HG03159 (cell line): ENCODE data around the gene BPIFB3.

Experiments used
- ATAC-seq: cut with Tn5 transposase; IDR thresholded peaks from one replicate; pipeline ENCODE4 v1.9.1; 2021; ENCODE audit warnings: mild to moderate bottlenecking, moderate library complexity; ENCODE audit not compliant: unreplicated experiment

BPIFB3 gene

GRCh38 chr20:33015700-33016580, 37.8 kb upstream of the BPIFB3 start:
- no peak for ATAC-seq

DNA sequence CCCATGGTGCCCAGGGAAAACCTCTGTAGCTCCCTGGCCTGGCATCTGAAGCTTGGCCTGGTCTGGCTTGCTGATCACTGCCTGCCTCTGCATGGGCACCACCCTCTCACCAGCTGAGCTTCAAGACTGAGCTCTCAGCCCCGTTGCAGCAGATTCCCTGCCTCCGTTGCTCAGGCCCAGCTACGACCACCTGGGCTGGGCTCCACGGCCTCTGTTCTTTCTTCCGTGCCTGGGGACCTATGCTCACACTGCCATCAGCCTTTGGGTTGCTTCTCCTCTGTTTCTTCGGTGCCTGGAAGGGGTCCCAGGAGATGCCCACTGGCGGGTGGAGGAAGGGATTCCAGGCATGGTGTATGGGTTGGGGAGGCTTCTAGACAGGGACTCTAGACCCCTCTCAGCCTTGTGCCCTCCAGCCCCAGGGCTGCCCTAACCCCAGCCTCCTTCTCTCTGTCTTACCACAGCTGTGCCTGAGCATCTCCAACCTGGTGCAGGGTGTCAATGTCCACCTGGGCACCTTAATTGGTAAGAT, 37.1 kb upstream of the BPIFB3 start:
- no peak for ATAC-seq

DNA sequence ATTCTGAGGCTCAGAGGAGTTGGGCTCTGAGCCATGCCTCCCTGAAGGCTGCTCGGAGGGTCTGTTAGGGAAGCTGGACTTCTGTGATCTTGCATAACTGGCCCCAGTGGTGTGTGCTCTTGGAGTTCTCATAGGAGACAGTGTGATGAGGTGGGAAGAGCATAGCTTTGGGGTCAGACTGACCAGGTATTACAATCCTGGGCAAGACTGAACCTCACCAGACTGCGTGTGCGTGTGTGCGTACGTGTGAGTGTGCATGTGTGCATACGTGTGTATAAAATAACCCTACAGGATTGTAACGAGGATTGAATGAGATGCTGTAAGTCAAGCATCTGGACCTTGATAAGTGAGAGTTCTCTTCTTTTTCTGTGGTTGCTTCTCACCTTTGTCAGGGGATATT, 36.2 kb upstream of the BPIFB3 start:
- ATAC-seq, result no peak

GRCh38 chr20:33018169-33018931, 35.4 kb upstream of the BPIFB3 start:
- ATAC-seq, result no peak

DNA sequence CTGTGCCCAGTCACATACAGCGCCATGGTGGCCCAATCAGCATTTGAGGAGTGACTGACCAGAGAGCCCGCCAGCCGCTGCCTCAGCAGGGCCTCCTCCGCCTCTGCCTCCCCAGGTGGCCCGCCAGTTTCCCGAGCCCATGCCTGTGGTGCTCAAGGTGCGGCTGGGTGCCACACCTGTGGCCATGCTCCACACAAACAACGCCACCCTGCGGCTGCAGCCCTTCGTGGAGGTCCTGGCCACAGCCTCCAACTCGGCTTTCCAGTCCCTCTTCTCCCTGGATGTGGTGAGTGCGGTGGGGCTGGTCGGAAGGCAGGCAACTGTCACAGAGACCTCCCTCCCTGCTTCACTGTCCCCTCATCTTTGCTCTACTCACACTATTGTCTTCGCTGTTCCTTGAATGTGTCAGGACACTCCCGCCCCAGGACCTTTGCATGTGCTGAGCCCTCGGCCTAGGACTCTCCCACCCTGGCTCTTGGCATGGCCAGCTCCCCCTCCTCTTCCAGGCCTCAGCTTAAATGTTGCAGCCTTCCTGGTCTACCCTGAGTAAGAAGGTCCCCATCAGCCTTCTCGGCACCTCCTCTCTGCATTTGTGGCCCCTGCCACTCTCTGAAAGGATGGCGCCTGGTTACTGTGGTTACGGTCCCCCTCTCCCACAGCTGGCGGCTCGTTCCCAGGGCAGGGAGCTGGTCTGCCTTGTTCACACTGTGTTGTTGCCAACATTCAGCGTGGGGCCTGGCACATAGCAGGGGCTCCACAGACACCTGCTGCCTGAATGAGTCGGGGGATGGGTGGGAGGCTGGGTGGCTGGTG, 34.0 kb upstream of the BPIFB3 start:
- no peak for ATAC-seq

GRCh38 chr20:33020278-33021161, 33.2 kb upstream of the BPIFB3 start:
- ATAC-seq, result no peak

- no peak for ATAC-seq
These were observed 31.8 kb upstream of the BPIFB3 start for GRCh38 chr20:33021879-33022278.

GRCh38 chr20:33022289-33022688, 31.4 kb upstream of the BPIFB3 start:
- ATAC-seq, result no peak

- no peak for ATAC-seq
These were observed 30.8 kb upstream of the BPIFB3 start for GRCh38 chr20:33022694-33023438.

DNA sequence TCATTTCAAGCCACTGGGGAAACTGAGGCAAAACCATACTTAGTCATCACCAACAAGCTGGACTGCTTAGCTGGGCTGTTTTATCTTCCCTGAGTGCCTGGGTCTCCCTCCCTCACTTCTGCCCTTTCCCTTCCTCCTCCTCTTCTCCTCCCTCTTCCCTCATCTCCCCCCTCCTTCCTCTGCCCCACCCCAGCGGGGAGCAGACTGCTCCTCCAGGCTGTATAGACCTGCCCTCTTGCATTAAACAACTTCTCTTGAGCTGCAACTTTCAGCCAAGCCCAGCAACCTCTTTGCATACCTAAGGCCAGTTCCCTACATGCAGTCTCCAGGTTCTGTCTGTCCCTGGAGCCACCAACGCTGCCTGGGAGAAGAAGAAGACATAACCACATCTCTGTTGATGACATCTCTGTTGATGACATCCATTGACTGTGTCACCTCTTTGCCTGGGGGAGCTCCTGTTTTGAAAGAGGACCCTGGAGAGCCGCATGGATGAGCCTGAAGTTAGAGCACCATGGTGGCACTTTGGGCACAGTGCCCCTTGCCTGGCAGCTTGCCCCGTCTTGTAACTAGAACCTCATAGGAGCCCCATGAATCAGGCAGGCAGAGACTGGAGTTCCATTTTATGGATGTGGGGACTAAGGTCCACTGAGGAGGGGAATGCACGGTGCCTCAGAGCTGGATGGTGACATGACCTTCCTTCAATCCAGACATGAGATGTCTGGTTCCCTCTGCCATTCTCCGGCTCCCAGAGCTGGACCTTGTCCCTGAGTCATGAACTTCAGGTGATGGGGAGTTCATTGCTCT, 30.1 kb upstream of the BPIFB3 start:
- ATAC-seq, result no peak

GRCh38 chr20:33024243-33024560, 29.5 kb upstream of the BPIFB3 start:
- no peak for ATAC-seq

DNA sequence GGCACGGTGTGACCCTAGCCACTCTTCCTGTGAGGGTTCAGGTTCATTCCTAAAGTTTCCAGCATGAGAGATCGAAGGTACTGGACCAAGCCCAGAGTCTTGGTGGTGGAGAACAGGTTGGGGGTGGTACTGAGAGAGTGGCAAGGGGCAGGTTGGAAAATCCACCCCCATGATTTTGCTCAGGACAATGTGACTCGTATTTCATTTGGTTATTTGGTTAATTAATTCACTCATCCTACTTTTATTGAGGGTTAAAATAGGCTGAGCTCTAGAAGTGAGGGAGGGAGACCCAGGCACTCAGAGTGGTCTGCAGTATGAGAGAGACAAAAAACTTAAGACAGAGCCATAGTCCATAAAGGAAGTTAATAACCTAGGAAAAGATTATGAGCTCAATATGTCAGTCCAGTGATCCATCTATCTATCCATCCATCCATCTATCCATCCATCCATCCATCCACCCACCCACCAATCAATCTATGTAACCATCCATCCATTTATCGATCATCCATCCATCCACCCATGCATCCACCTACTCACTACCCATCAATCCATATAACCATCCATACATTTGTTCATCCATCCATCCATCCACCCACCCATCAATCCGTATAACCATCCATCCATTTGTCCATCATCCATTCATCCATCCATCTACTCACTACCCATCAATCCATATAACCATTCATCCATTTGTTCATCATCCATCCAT, 28.9 kb upstream of the BPIFB3 start:
- ATAC-seq, result no peak

- no peak for ATAC-seq
These were observed 28.3 kb upstream of the BPIFB3 start for GRCh38 chr20:33025318-33025876.

DNA sequence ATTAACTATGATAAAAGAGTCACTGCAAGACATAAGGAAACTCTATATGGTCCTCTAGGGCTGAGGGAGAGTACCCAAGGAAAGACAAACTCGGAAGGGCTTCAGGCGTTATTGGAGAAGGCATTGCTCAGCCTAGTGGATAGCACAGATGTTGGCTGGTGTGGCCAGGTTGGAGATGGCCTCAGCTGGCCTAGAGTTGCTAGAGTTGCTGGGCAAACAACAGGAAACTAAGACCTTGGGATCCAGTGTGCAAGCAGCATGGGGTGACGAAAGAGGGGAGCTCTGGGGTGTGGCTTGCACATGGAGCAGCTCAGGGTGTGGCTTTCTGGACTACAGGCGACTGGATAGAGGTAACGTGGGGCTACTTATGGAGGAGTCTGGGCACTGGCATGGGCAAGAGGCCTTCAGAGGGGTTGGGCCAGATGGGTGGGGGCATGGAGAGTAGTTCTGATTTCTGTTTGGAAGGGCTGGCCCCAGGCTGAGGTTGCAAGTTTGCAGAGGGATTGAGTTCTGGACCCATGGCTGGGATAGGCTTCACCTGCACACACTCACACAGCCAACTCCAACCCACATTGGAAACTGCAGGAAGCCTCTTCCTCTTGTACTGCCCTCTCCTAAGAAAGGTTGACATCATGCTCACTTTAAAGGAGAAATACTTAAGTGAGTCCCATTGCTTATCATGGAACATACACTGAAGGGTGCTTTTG, 27.5 kb upstream of the BPIFB3 start:
- no peak for ATAC-seq

GRCh38 chr20:33026779-33027759, 26.6 kb upstream of the BPIFB3 start:
- ATAC-seq, result no peak
